ENCODE measurements around the gene KLHL18.

KLHL18 gene

DNA sequence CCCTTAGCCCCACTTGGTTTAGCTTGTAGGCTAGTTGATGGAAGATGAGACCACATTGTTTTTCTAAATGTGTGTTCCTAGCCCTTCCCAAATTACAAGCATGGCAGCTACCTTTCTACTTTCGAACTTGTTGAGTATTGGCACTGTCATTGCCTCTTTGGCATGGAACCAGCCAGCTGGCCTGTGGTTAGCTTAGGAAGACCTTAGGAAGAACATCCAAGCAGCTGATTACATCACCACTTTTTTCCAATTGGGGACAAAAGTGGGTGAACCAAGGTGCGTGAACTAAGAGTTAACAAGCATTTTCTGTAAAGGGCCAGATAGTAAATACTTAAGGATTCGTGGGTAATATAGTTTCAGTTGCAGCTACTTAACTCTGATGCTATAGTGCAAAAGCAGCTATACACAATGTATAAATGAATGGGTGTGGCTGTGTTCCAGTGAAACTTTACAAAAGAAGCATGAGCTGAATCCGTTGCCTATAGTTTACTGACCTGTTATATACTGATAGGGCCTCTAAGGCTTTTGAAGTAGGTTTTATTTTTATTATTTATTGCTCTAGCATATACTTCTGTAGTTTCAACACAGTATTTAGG lies 8.5 kb downstream of the KLHL18 start:
- no peak for TF ChIP-seq CEBPB (IDR thresholded peaks at IDR 0.05)
- TF ChIP-seq, protein P1, sequence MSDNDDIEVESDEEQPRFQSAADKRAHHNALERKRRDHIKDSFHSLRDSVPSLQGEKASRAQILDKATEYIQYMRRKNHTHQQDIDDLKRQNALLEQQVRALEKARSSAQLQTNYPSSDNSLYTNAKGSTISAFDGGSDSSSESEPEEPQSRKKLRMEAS (IDR thresholded peaks at IDR 0.05), result no peak
- no peak for TF ChIP-seq EGR1 (IDR thresholded peaks at IDR 0.05)
- no peak for TF ChIP-seq YY1 (IDR thresholded peaks at IDR 0.05; ENCODE audit: low read depth)
- TF ChIP-seq TEAD4 (IDR thresholded peaks at IDR 0.05), result no peak
- no peak for TF ChIP-seq TAF1 (IDR thresholded peaks at IDR 0.05; ENCODE audit: low read depth)
- TF ChIP-seq TCF12 (IDR thresholded peaks at IDR 0.05; ENCODE audit: low read depth), result no peak
- TF ChIP-seq, protein P2, sequence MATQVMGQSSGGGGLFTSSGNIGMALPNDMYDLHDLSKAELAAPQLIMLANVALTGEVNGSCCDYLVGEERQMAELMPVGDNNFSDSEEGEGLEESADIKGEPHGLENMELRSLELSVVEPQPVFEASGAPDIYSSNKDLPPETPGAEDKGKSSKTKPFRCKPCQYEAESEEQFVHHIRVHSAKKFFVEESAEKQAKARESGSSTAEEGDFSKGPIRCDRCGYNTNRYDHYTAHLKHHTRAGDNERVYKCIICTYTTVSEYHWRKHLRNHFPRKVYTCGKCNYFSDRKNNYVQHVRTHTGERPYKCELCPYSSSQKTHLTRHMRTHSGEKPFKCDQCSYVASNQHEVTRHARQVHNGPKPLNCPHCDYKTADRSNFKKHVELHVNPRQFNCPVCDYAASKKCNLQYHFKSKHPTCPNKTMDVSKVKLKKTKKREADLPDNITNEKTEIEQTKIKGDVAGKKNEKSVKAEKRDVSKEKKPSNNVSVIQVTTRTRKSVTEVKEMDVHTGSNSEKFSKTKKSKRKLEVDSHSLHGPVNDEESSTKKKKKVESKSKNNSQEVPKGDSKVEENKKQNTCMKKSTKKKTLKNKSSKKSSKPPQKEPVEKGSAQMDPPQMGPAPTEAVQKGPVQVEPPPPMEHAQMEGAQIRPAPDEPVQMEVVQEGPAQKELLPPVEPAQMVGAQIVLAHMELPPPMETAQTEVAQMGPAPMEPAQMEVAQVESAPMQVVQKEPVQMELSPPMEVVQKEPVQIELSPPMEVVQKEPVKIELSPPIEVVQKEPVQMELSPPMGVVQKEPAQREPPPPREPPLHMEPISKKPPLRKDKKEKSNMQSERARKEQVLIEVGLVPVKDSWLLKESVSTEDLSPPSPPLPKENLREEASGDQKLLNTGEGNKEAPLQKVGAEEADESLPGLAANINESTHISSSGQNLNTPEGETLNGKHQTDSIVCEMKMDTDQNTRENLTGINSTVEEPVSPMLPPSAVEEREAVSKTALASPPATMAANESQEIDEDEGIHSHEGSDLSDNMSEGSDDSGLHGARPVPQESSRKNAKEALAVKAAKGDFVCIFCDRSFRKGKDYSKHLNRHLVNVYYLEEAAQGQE (IDR thresholded peaks at IDR 0.05; ENCODE audit: low read depth), result no peak
- TF ChIP-seq, protein P3, sequence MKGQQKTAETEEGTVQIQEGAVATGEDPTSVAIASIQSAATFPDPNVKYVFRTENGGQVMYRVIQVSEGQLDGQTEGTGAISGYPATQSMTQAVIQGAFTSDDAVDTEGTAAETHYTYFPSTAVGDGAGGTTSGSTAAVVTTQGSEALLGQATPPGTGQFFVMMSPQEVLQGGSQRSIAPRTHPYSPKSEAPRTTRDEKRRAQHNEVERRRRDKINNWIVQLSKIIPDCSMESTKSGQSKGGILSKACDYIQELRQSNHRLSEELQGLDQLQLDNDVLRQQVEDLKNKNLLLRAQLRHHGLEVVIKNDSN (IDR thresholded peaks at IDR 0.05), result no peak
- no peak for TF ChIP-seq NFIC (IDR thresholded peaks at IDR 0.05)
- TF ChIP-seq CREB1 (IDR thresholded peaks at IDR 0.05; ENCODE audit: low read depth), result no peak
- no peak for TF ChIP-seq EP300 (IDR thresholded peaks at IDR 0.05; ENCODE audit: borderline replicate concordance)
- TF ChIP-seq ZBTB7A (IDR thresholded peaks at IDR 0.05; ENCODE audit: low read depth), result no peak
- no peak for TF ChIP-seq FOXM1 (IDR thresholded peaks at IDR 0.05; ENCODE audit: borderline replicate concordance, low read depth)
- TF ChIP-seq RAD21 (IDR thresholded peaks at IDR 0.05; ENCODE audit: low read depth), result no peak

DNA sequence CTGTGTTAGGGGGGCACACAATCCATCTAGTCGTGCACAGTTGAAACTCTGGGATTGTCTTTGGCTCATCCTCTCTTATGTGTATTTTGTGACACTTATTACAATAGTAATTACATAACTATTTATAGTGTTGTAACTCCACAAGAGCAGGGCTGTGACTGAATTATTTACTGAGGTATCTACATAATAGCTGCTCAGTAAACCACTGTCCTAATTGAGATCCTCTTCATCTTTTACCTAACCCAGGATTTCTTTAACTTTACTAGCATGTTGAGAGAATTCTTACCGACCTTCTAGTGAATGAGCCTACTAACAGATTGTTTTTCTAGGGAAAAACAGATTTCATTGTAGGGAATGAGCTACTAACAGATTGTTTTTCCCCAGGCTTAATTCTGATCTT lies 11.1 kb downstream of the KLHL18 start:
- TF ChIP-seq ZBTB7A (IDR thresholded peaks at IDR 0.05; ENCODE audit: low read depth), result no peak
- TF ChIP-seq EGR1 (IDR thresholded peaks at IDR 0.05), result no peak
- TF ChIP-seq, protein P1 (IDR thresholded peaks at IDR 0.05), result no peak
- TF ChIP-seq TCF12 (IDR thresholded peaks at IDR 0.05; ENCODE audit: low read depth), result no peak
- no peak for TF ChIP-seq EP300 (IDR thresholded peaks at IDR 0.05; ENCODE audit: borderline replicate concordance)
- no peak for TF ChIP-seq TAF1 (IDR thresholded peaks at IDR 0.05; ENCODE audit: low read depth)
- TF ChIP-seq YY1 (IDR thresholded peaks at IDR 0.05; ENCODE audit: low read depth), result no peak
- no peak for TF ChIP-seq CREB1 (IDR thresholded peaks at IDR 0.05; ENCODE audit: low read depth)
- TF ChIP-seq TEAD4 (IDR thresholded peaks at IDR 0.05), result no peak
- TF ChIP-seq, protein P3 (IDR thresholded peaks at IDR 0.05), result no peak
- TF ChIP-seq, protein P2 (IDR thresholded peaks at IDR 0.05; ENCODE audit: low read depth), result no peak
- no peak for TF ChIP-seq NFIC (IDR thresholded peaks at IDR 0.05)
- no peak for TF ChIP-seq CEBPB (IDR thresholded peaks at IDR 0.05)
- no peak for TF ChIP-seq RAD21 (IDR thresholded peaks at IDR 0.05; ENCODE audit: low read depth)
- TF ChIP-seq FOXM1 (IDR thresholded peaks at IDR 0.05; ENCODE audit: borderline replicate concordance, low read depth), result no peak

DNA sequence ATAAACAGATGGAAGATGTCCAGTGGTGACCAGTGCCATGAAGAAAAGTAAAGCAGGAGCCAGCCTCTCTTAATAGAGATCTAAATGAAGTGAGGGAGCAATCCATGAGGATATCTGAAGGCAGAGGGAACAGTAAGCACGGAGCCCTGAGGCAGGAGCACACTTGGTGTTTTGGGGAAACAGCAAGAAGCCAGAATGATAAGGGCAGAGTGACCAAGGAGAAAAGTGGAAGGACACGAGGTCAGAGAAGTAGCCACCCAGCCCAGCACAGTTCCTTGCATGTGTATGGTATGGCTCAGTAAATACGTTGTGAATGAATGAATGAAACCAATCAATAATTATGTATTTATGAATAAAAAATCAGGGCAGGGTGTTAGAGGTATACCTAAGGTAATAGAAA lies 11.6 kb downstream of the KLHL18 start:
- TF ChIP-seq, protein P3 (IDR thresholded peaks at IDR 0.05), result no peak
- TF ChIP-seq TCF12 (IDR thresholded peaks at IDR 0.05; ENCODE audit: low read depth), result no peak
- no peak for TF ChIP-seq RAD21 (IDR thresholded peaks at IDR 0.05; ENCODE audit: low read depth)
- TF ChIP-seq TAF1 (IDR thresholded peaks at IDR 0.05; ENCODE audit: low read depth), result no peak
- TF ChIP-seq ZBTB7A (IDR thresholded peaks at IDR 0.05; ENCODE audit: low read depth), result no peak
- TF ChIP-seq EGR1 (IDR thresholded peaks at IDR 0.05), result no peak

DNA sequence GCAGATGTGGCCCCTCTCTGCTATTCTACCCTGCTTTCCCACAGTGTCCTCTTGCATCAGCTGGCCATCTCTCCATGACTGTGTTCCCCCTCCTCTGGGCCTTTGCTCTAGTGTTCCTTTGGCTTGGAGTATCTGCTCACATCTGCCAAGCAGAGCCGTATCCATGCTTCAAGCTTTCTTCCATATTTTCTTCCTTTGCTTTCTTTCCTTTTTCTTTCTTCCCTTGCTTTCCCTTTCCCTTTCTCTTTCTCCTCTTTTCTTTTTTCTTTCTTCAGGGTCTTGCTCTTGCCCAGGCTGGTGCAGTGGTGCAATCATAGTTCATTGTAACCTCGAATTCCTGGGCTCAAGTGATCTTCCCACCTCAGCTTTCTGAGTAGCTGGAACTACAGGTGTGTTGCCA lies 12.6 kb downstream of the KLHL18 start:
- TF ChIP-seq NFIC (IDR thresholded peaks at IDR 0.05), result no peak
- no peak for TF ChIP-seq EGR1 (IDR thresholded peaks at IDR 0.05)
- TF ChIP-seq, protein P2 (IDR thresholded peaks at IDR 0.05; ENCODE audit: low read depth), result no peak
- TF ChIP-seq YY1 (IDR thresholded peaks at IDR 0.05; ENCODE audit: low read depth), result no peak
- TF ChIP-seq, protein P1 (IDR thresholded peaks at IDR 0.05), result no peak
- TF ChIP-seq TAF1 (IDR thresholded peaks at IDR 0.05; ENCODE audit: low read depth), result no peak
- TF ChIP-seq, protein P3 (IDR thresholded peaks at IDR 0.05), result no peak
- no peak for TF ChIP-seq EP300 (IDR thresholded peaks at IDR 0.05; ENCODE audit: borderline replicate concordance)
- TF ChIP-seq FOXM1 (IDR thresholded peaks at IDR 0.05; ENCODE audit: borderline replicate concordance, low read depth), result no peak
- TF ChIP-seq CEBPB (IDR thresholded peaks at IDR 0.05), result no peak
- no peak for TF ChIP-seq CREB1 (IDR thresholded peaks at IDR 0.05; ENCODE audit: low read depth)
- no peak for TF ChIP-seq TEAD4 (IDR thresholded peaks at IDR 0.05)
- TF ChIP-seq TCF12 (IDR thresholded peaks at IDR 0.05; ENCODE audit: low read depth), result no peak
- TF ChIP-seq RAD21 (IDR thresholded peaks at IDR 0.05; ENCODE audit: low read depth), result no peak
- TF ChIP-seq ZBTB7A (IDR thresholded peaks at IDR 0.05; ENCODE audit: low read depth), result no peak

Measured in Ishikawa (cell line).